Liver (tissue), 9 donors: ENCODE data around the gene THAP11. TPM values are rescaled to one million over a fixed set of nuclear protein-coding genes. Genes with fewer than 3 reads are reported as not detected.

Experiments used
- DNase-seq: peaks from one replicate; pipeline ENCODE4 v3.0.0-alpha.2; 2017; ENCODE audit warnings: low spot score
- H3K27ac ChIP-seq, 2 donors: one replicate each; pipeline ENCODE4 v1.7.0; 2013; ENCODE audit warnings: inconsistent platforms in 2 of 2, low read length in 2 of 2, control low read depth in 1 of 2, low read depth in 1 of 2, mild to moderate bottlenecking in 1 of 2
- H3K27me3 ChIP-seq, 4 donors: one replicate each; pipeline versions ENCODE4 v1.6.1 to v1.7.0; 2013; ENCODE audit warnings: low read length in 3 of 4, inconsistent platforms in 1 of 4, mild to moderate bottlenecking in 1 of 4, moderate library complexity in 1 of 4; ENCODE audit not compliant: control insufficient read depth in 4 of 4, insufficient read depth in 4 of 4
- H3K36me3 ChIP-seq, 4 donors: one replicate each; pipeline versions ENCODE4 v1.6.1 to v1.7.0; 2013; ENCODE audit warnings: low read length in 3 of 4, mild to moderate bottlenecking in 3 of 4, low read depth in 1 of 4, moderate library complexity in 1 of 4; ENCODE audit not compliant: control insufficient read depth in 4 of 4, insufficient read depth in 3 of 4
- H3K4me1 ChIP-seq, 4 donors: one replicate each; pipeline versions ENCODE4 v1.6.1 to v1.7.0; 2013; ENCODE audit warnings: low read length in 3 of 4, mild to moderate bottlenecking in 3 of 4, moderate library complexity in 1 of 4; ENCODE audit not compliant: control insufficient read depth in 4 of 4, insufficient read depth in 4 of 4
- H3K4me3 ChIP-seq, 3 donors: one replicate each; pipeline versions ENCODE4 v1.6.1 to v1.7.0; 2013; ENCODE audit warnings: low read length in 3 of 3, control low read depth in 1 of 3, low read depth in 1 of 3, mild to moderate bottlenecking in 1 of 3
- H3K9ac ChIP-seq, 2 donors: one replicate each; pipeline ENCODE4 v1.7.0; 2013; ENCODE audit warnings: low read length in 2 of 2, mild to moderate bottlenecking in 2 of 2, moderate library complexity in 2 of 2, control low read depth in 1 of 2, low read depth in 1 of 2
- H3K9me3 ChIP-seq, 4 donors: one replicate each; pipeline versions ENCODE4 v1.6.1 to v1.7.0; 2013; ENCODE audit warnings: low read length in 3 of 4; ENCODE audit not compliant: control insufficient read depth in 4 of 4
- CTCF ChIP-seq: fragments of 150-350 bp; IDR thresholded peaks from 2 replicates; pipeline ENCODE4 v1.5.1; 2017; ENCODE audit warnings: improper control_type of control experiment, low read depth, low read length; ENCODE audit not compliant: missing input control
- EGR1 ChIP-seq, 2 donors: IDR thresholded peaks; 2 replicates each; pipeline ENCODE4 v1.6.1; 2016 to 2018; ENCODE audit warnings: antibody characterized with exemption in 2 of 2, low read depth in 2 of 2
- FOXA1 ChIP-seq: IDR thresholded peaks from 2 replicates; pipeline ENCODE4 v1.6.1; 2016; ENCODE audit warnings: antibody characterized with exemption
- FOXA2 ChIP-seq: IDR thresholded peaks from 2 replicates; pipeline ENCODE4 v1.6.1; 2016; ENCODE audit warnings: antibody characterized with exemption
- GABPA ChIP-seq, 2 donors: IDR thresholded peaks in 1 of 2; conservative IDR thresholded peaks in 1 of 2; 2 replicates each; pipeline ENCODE4 v1.6.1; 2016; ENCODE audit warnings: antibody characterized with exemption in 2 of 2, mild to moderate bottlenecking in 1 of 2, moderate library complexity in 1 of 2
- HNF4A ChIP-seq, 2 donors: conservative IDR thresholded peaks; 2 replicates each; pipeline ENCODE4 v1.6.1; 2016; ENCODE audit warnings: antibody characterized with exemption in 2 of 2, mild to moderate bottlenecking in 2 of 2
- HNF4G ChIP-seq: IDR thresholded peaks from 2 replicates; pipeline ENCODE4 v1.6.1; 2016; ENCODE audit warnings: antibody characterized with exemption
- JUND ChIP-seq, 2 donors: IDR thresholded peaks; 2 replicates each; pipeline ENCODE4 v1.6.1; 2016; ENCODE audit warnings: antibody characterized with exemption in 2 of 2
- MAX ChIP-seq: IDR thresholded peaks from 2 replicates; pipeline ENCODE4 v1.6.1; 2016; ENCODE audit warnings: antibody characterized with exemption
- NR2F2 ChIP-seq: IDR thresholded peaks from 2 replicates; pipeline ENCODE4 v1.6.1; 2016; ENCODE audit warnings: antibody characterized with exemption
- RAD21 ChIP-seq, 2 donors: IDR thresholded peaks; 2 replicates each; pipeline ENCODE4 v1.6.1; 2016; ENCODE audit warnings: antibody characterized with exemption in 2 of 2, mild to moderate bottlenecking in 2 of 2
- REST ChIP-seq: IDR thresholded peaks from 2 replicates; pipeline ENCODE4 v1.6.1; 2016; ENCODE audit warnings: antibody characterized with exemption, mild to moderate bottlenecking
- RXRA ChIP-seq, 2 donors: IDR thresholded peaks; 2 replicates each; pipeline ENCODE4 v1.6.1; 2017 to 2018; ENCODE audit warnings: antibody characterized with exemption in 2 of 2, mild to moderate bottlenecking in 1 of 2
- SP1 ChIP-seq: IDR thresholded peaks from 2 replicates; pipeline ENCODE4 v1.6.1; 2018; ENCODE audit warnings: antibody characterized with exemption, mild to moderate bottlenecking
- TAF1 ChIP-seq: conservative IDR thresholded peaks from 2 replicates; pipeline ENCODE4 v1.6.1; 2016; ENCODE audit warnings: antibody characterized with exemption, mild to moderate bottlenecking
- YY1 ChIP-seq: IDR thresholded peaks from 2 replicates; pipeline ENCODE4 v1.6.1; 2016; ENCODE audit warnings: antibody characterized with exemption, mild to moderate bottlenecking
- WGBS: extraction: QIAGEN DNeasy Blood & Tissue Kit; methylation state at CpG from one replicate; pipeline ENCODE4 v1.1.7; 2013; 5-methylcytosine and 5-hydroxymethylcytosine counted together
- polyA plus RNA-seq, 2 donors: library from polyadenylated mRNA; stranded (reverse) in 1 of 2; unstranded in 1 of 2; fragments of 200-250 nt in 1 of 2; fragments of >200 nt in 1 of 2; fragmentation: Nextera tagmentation in 1 of 2; extraction: Ambion mirVana in 1 of 2; gene quantifications; one replicate each; pipeline versions ENCODE4 v1.2.1 to v1.2.3, GENCODE V29; 2013 to 2015
- total RNA-seq, 2 donors: library from RNA; depleted of rRNA; stranded (reverse); fragments of >200 nt; gene quantifications; one replicate each; pipeline ENCODE4 v1.2.3, GENCODE V29; 2014
- TF ChIP-seq, protein P1 (sequence below): IDR thresholded peaks from 2 replicates; pipeline ENCODE4 v1.6.1; 2016; ENCODE audit warnings: antibody characterized with exemption
- TF ChIP-seq, protein P2 (sequence below): IDR thresholded peaks from 2 replicates; pipeline ENCODE4 v1.6.1; 2016; ENCODE audit warnings: antibody characterized with exemption
- donor health status: healthy.
- donor health status: healthy.
- donor health status: healthy.
- donor health status: healthy.
- donor health status: healthy.

The THAP11 gene
- total and polyA plus RNA-seq, 4 donors: 6.7 to 19.7 (median 11.8) TPM

DNA sequence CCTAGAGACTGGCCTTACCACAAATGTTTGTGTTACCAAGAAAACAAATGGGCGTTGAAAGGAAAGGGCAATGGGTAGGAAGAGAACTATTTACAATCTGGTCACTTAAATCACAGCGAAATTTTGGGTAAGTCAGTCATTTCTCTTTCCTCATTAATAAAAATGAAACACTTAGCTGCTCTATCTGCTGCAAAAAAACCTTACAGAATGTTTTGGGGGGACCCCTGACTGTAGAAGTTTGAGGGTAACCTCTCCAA is 3.9 kb downstream of the THAP11 start:
- no peaks in the 10 kb centered on the region for H3K9me3 ChIP-seq
- no peaks in the 10 kb centered on the region for H3K27me3 ChIP-seq
- H3K4me1 ChIP-seq: peaks cover 14 to 54% (median 42%) of the 10 kb centered on the region in 4 donors
- H3K36me3 ChIP-seq: no peaks in the 10 kb centered on the region
- 12% methylated on average over 2 of the region's 2 CpGs for WGBS
- H3K4me3 ChIP-seq: peak overlapping the region; percentile 60 to 84 (median 80)
- DNase-seq: no peak
- no peak for TF ChIP-seq EGR1 (IDR thresholded peaks at IDR 0.05; ENCODE audit: low read depth in 2 of 2)
- TF ChIP-seq HNF4A (conservative IDR thresholded peaks at IDR 0.05): no peak
- no peak for TF ChIP-seq REST
- no peak for TF ChIP-seq TAF1
- no peak for TF ChIP-seq HNF4G
- no peak for TF ChIP-seq FOXA2
- TF ChIP-seq FOXA1: no peak
- TF ChIP-seq RAD21 (IDR thresholded peaks at IDR 0.05): no peak
- no peak for TF ChIP-seq YY1
- TF ChIP-seq JUND (IDR thresholded peaks at IDR 0.05): no peak
- H3K27ac ChIP-seq: peak overlapping the region; percentile 89 to 97
- peak overlapping the region; percentile 80 to 81 for H3K9ac ChIP-seq

DNA sequence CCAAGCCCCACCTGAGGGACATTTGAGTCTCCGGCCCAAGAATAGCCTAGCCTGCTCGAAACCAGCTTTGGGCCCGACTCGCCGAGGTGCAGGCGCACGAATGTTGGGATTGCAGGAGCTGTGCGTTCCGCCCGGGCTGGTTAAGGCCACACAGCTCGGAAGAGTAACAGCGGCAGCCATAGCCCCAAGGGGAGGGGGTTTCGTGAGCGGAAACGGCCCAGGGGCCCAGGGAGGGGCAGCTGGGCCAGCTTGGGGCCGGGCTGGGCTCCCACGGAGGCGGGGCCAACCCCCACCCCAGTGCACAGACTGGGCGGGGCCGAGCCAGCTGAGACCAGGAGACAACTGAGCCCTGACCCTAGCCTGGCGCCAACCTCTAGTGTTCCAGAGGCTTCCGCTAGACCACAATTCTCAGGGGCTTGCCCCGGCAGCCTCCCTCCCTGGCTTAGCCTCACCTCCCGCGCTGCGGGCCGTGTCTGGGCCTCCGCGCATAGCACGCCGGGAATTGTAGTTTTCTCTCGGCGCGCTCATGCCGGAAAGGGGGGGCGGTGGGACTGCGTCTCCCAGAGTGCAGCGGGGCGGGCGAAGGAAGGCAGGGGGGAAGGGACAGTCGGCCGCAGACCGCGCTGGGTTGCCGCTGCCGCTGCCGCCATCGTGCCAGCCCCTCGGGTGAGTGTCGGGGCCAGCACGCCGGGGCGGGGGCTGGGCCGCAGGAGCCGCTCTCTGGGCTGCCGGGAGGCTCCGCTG is 4.4 kb downstream of the THAP11 start, which contains the start of gene NUTF2:
Gene NUTF2 (plus strand): TSS at position 614 of the 744 bp plus-strand sequence. CDS start 18,198 bp downstream, outside the sequence.
- TF ChIP-seq NR2F2 (peak; percentile 87), HNF4A (conservative IDR thresholded peaks at IDR 0.05) (peak; percentile 35 to 36), YY1 (peak; percentile 92), CTCF (peak; percentile 0), SP1 (peak; percentile 84), FOXA1 (peak; percentile 81), FOXA2 (no peak), HNF4G (no peak), GABPA (IDR thresholded peaks at IDR 0.05 in 1 of 2, conservative IDR thresholded peaks at IDR 0.05 in 1 of 2) (peak; percentile 45 to 87), MAX (peak; percentile 82), EGR1 (IDR thresholded peaks at IDR 0.05; ENCODE audit: low read depth in 2 of 2) (peak; percentile 51 to 71), REST (no peak), JUND (IDR thresholded peaks at IDR 0.05) (no peak), RAD21 (IDR thresholded peaks at IDR 0.05) (peak in 1 of 2 donors; percentile 49), RXRA (IDR thresholded peaks at IDR 0.05) (peak; percentile 72 to 74), TAF1 (no peak)
- TF ChIP-seq, protein P1, sequence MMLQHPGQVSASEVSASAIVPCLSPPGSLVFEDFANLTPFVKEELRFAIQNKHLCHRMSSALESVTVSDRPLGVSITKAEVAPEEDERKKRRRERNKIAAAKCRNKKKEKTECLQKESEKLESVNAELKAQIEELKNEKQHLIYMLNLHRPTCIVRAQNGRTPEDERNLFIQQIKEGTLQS: no peak
- TF ChIP-seq, protein P2, sequence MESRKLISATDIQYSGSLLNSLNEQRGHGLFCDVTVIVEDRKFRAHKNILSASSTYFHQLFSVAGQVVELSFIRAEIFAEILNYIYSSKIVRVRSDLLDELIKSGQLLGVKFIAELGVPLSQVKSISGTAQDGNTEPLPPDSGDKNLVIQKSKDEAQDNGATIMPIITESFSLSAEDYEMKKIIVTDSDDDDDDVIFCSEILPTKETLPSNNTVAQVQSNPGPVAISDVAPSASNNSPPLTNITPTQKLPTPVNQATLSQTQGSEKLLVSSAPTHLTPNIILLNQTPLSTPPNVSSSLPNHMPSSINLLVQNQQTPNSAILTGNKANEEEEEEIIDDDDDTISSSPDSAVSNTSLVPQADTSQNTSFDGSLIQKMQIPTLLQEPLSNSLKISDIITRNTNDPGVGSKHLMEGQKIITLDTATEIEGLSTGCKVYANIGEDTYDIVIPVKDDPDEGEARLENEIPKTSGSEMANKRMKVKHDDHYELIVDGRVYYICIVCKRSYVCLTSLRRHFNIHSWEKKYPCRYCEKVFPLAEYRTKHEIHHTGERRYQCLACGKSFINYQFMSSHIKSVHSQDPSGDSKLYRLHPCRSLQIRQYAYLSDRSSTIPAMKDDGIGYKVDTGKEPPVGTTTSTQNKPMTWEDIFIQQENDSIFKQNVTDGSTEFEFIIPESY: peak; percentile 94
- peak within 1 kb of the TSS; percentile 89 to 97 for H3K27ac ChIP-seq
- peak within 1 kb of the TSS; percentile 80 to 92 (median 84) for H3K4me3 ChIP-seq
- H3K9me3 ChIP-seq: no peaks in the 10 kb centered on the region
- peak within 1 kb of the TSS; percentile 81 to 95 for H3K9ac ChIP-seq
- H3K4me1 ChIP-seq: peaks cover 14 to 54% (median 42%) of the 10 kb centered on the region in 4 donors
- under 1% methylated on average over 57 of the region's 57 CpGs for WGBS
- H3K36me3 ChIP-seq: no peaks in the 10 kb centered on the region
- no peaks in the 10 kb centered on the region for H3K27me3 ChIP-seq
- DNase-seq: peak; percentile 96
